KMS-11 (cell line): Measurements from ENCODE around the gene PNPO.

Experiments used
- H2AFZ ChIP-seq: fragments of 200-600 bp; sonication (generic); 2 replicates; pipeline ENCODE4 v1.6.1; 2016; ENCODE audit warnings: antibody characterized with exemption, mixed run types, low read depth
- H3K27ac ChIP-seq: fragments of 200-600 bp; sonication (generic); 2 replicates; pipeline ENCODE4 v1.6.1; 2016; ENCODE audit warnings: mild to moderate bottlenecking, mixed run types
- H3K27me3 ChIP-seq: fragments of 200-600 bp; sonication (generic); 2 replicates; pipeline ENCODE4 v1.6.1; 2017; ENCODE audit warnings: mild to moderate bottlenecking, low read depth, mixed run types, moderate library complexity; ENCODE audit not compliant: insufficient read depth
- H3K36me3 ChIP-seq: fragments of 200-600 bp; sonication (generic); 2 replicates; pipeline ENCODE4 v1.6.1; 2017; ENCODE audit warnings: mild to moderate bottlenecking, mixed run types; ENCODE audit not compliant: insufficient read depth
- H3K4me1 ChIP-seq: fragments of 200-600 bp; sonication (generic); 2 replicates; pipeline ENCODE4 v1.6.1; 2016; ENCODE audit warnings: mild to moderate bottlenecking, low read depth, mixed run types; ENCODE audit not compliant: poor library complexity, severe bottlenecking
- H3K4me2 ChIP-seq: fragments of 200-600 bp; sonication (generic); 2 replicates; pipeline ENCODE4 v1.7.0; 2016; ENCODE audit warnings: mild to moderate bottlenecking, mixed run types
- H3K4me3 ChIP-seq: fragments of 200-600 bp; sonication (generic); IDR thresholded peaks from 2 replicates; pipeline ENCODE4 v1.6.1; 2017; ENCODE audit warnings: low read depth, low read length, mixed read lengths; ENCODE audit not compliant: insufficient read depth
- H3K79me2 ChIP-seq: fragments of 200-600 bp; sonication (generic); 2 replicates; pipeline ENCODE4 v1.6.1; 2016; ENCODE audit warnings: low read depth, mixed run types; ENCODE audit not compliant: insufficient read depth
- H3K9ac ChIP-seq: fragments of 200-600 bp; sonication (generic); 2 replicates; pipeline ENCODE4 v1.6.1; 2016; ENCODE audit warnings: mild to moderate bottlenecking, mixed run types
- H4K20me1 ChIP-seq: fragments of 200-600 bp; sonication (generic); 2 replicates; pipeline ENCODE4 v1.6.1; 2016; ENCODE audit warnings: mild to moderate bottlenecking, mixed run types; ENCODE audit not compliant: insufficient read depth
- CTCF ChIP-seq: fragments of 200-600 bp; sonication (generic); conservative IDR thresholded peaks from 2 replicates; pipeline ENCODE4 v1.6.1; 2017; ENCODE audit warnings: low read depth, mild to moderate bottlenecking, antibody characterized with exemption, low read length, moderate library complexity, mixed read lengths

PNPO gene

GRCh38 chr17:47957591-47958490, 16.5 kb downstream of the PNPO start, which contains the start of gene PRR15L:
Gene PRR15L (minus strand): TSS chr17:47957883. CDS start chr17:47953234, 4,649 bp downstream.
- no peaks in the 10 kb centered on the region for H3K79me2 ChIP-seq
- H3K36me3 ChIP-seq: no peaks in the 10 kb centered on the region
- H3K27ac ChIP-seq: no peak within 1 kb of the TSS
- no peaks in the 10 kb centered on the region for H3K27me3 ChIP-seq
- H3K4me3 ChIP-seq: no peak within 1 kb of the TSS
- H2AFZ ChIP-seq: no peak within 1 kb of the TSS
- no peaks in the 10 kb centered on the region for H4K20me1 ChIP-seq
- H3K9ac ChIP-seq: no peak within 1 kb of the TSS
- H3K4me2 ChIP-seq: no peak within 1 kb of the TSS
- no peak for TF ChIP-seq CTCF
- H3K4me1 ChIP-seq: peaks cover 5% of the 10 kb centered on the region

GRCh38 chr17:47959825-47960655, 18.7 kb downstream of the PNPO start:
- Histone ChIP-seq H3K4me3 (no peak overlapping the region), H3K9ac (no peak overlapping the region), H4K20me1 (no peaks in the 10 kb centered on the region), H3K27me3 (no peaks in the 10 kb centered on the region), H3K4me1 (peaks cover 5% of the 10 kb centered on the region), H3K4me2 (no peak overlapping the region), H3K79me2 (no peaks in the 10 kb centered on the region), H3K36me3 (no peaks in the 10 kb centered on the region), H2AFZ (no peak overlapping the region), H3K27ac (no peak overlapping the region)
- no peak for TF ChIP-seq CTCF

GRCh38 chr17:47961406-47961805, 20.0 kb downstream of the PNPO start:
- no peak for TF ChIP-seq CTCF
- peaks cover 5% of the 10 kb centered on the region for H3K4me1 ChIP-seq

GRCh38 chr17:47962901-47963300, 21.5 kb downstream of the PNPO start:
- H3K4me1 ChIP-seq: peaks cover 5% of the 10 kb centered on the region
- H3K79me2 ChIP-seq: no peaks in the 10 kb centered on the region
- no peaks in the 10 kb centered on the region for H3K36me3 ChIP-seq
- no peak overlapping the region for H3K4me2 ChIP-seq
- no peaks in the 10 kb centered on the region for H4K20me1 ChIP-seq
- no peak overlapping the region for H2AFZ ChIP-seq
- no peak for TF ChIP-seq CTCF
- H3K27ac ChIP-seq: no peak overlapping the region
- H3K4me3 ChIP-seq: no peak overlapping the region
- no peak overlapping the region for H3K9ac ChIP-seq
- H3K27me3 ChIP-seq: no peaks in the 10 kb centered on the region

More at GRCh38 chr17:47961406-47961805, 20.0 kb downstream of the PNPO start:
- H3K79me2 ChIP-seq: no peaks in the 10 kb centered on the region
- H3K4me2 ChIP-seq: no peak overlapping the region
- H3K36me3 ChIP-seq: no peaks in the 10 kb centered on the region
- H3K9ac ChIP-seq: no peak overlapping the region
- no peak overlapping the region for H3K4me3 ChIP-seq
- no peaks in the 10 kb centered on the region for H3K27me3 ChIP-seq
- no peak overlapping the region for H2AFZ ChIP-seq
- no peaks in the 10 kb centered on the region for H4K20me1 ChIP-seq
- no peak overlapping the region for H3K27ac ChIP-seq
